Peyer's patch (tissue), 4 donors: ENCODE measurements around the gene TUBG2.

Experiments used
- CTCF ChIP-seq, 6 experiments: fragments of 450-650 bp in 4 of 6; fragments of 200-600 bp in 2 of 6; sonication (generic) in 1 of 6; IDR thresholded peaks; one replicate each; pipeline ENCODE4 v1.5.1; 2017 to 2019; ENCODE audit warnings: antibody characterized with exemption in 6 of 6, mild to moderate bottlenecking in 3 of 6, moderate library complexity in 1 of 6
- POLR2A ChIP-seq, 2 donors: fragments of 450-650 bp; IDR thresholded peaks; one replicate each; pipeline ENCODE4 v1.5.1; 2017; ENCODE audit warnings: antibody characterized with exemption in 2 of 2, mild to moderate bottlenecking in 2 of 2, moderate library complexity in 2 of 2

GRCh38 chr17:42642336-42642735, 16.7 kb upstream of the TUBG2 start:
- TF ChIP-seq CTCF (IDR thresholded peaks at IDR 0.05), result no peak
- TF ChIP-seq POLR2A (IDR thresholded peaks at IDR 0.05), result no peak
